Heart left ventricle (tissue), 13 donors: ENCODE measurements around the gene SPEM3.

ENCODE experiments used
- POLR2A ChIP-seq, 2 donors: fragments of 450-650 bp; IDR thresholded peaks; one replicate each; pipeline ENCODE4 v1.6.1; 2017; ENCODE audit warnings: antibody characterized with exemption in 2 of 2, mild to moderate bottlenecking in 2 of 2, moderate library complexity in 2 of 2
- TF ChIP-seq, protein P1 (sequence below), 12 donors: fragments of 200-600 bp; sonication (generic) in 4 of 12; IDR thresholded peaks; one replicate each; pipeline versions ENCODE4 v1.5.0 to v1.8.0; 2018 to 2022; ENCODE audit warnings: antibody characterized with exemption in 12 of 12, mild to moderate bottlenecking in 5 of 12
- donor health status: ischemic (EF 13 %, LVEDD 7.1; RV severe dilation, severe dysfunction).
- donor health status: DM: no; HTN: yes; CAD: no.
- donor health status: DM: no; HTN: no; CAD: no.
- donor health status: ischemic (EF 25% LVEDD 6.9; RV normal size, moderate dysfunction).
- donor health status: ischemic (EF 25% LVEDD 5.7; RV mildly dilated, moderate dysfunction).
- donor health status: ischemic (EF 35%, LVEDD 5.7; RV mildly dilated, moderate dysfunction).
- donor health status: nonischemic (EF 11% LVEDD 7.7; RV severe dilation, severe dysfunction).
- donor health status: DM: yes; HTN: yes; CAD: no.
- donor health status: PGD.
- donor health status: ischemic (EF 29% LVEDD 5.4; RV normal size, mild dysfunction).
- donor health status: nonischemic (EF 23%, LVEDD 6.1; RV moderate dilation, normal function).

DNA sequence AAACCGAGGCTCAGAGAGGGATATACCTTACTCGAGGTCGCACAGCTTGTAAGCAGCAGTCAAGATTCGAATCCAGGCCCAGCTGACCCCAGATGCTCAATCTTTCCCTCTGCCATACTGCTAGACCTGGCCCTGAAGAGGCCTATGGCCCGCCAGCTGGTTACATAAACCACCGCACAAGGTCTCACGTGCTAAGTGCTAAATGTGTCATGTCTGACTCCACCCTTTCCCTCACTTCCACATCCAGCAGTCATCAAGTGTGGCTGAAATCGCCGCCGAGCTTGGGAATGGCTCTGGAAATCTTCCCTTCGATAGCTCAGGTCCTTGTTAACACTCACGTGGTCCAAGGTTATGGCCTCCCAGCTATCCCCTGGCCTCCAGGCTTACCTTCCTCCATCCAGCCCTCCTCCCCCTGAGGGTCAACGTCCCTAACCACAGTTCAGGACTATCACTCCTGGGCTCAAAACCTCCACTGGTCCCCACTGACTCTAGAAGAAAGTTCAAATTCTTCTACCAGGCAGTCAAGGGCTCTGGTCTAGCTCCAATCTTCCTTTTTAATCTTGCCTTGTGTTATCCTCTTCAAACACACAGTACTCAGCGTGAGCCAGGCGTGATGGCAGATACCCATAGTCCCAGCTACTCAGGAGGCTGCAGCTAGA, 47.2 kb downstream of the SPEM3 start:
- TF ChIP-seq, protein P1, sequence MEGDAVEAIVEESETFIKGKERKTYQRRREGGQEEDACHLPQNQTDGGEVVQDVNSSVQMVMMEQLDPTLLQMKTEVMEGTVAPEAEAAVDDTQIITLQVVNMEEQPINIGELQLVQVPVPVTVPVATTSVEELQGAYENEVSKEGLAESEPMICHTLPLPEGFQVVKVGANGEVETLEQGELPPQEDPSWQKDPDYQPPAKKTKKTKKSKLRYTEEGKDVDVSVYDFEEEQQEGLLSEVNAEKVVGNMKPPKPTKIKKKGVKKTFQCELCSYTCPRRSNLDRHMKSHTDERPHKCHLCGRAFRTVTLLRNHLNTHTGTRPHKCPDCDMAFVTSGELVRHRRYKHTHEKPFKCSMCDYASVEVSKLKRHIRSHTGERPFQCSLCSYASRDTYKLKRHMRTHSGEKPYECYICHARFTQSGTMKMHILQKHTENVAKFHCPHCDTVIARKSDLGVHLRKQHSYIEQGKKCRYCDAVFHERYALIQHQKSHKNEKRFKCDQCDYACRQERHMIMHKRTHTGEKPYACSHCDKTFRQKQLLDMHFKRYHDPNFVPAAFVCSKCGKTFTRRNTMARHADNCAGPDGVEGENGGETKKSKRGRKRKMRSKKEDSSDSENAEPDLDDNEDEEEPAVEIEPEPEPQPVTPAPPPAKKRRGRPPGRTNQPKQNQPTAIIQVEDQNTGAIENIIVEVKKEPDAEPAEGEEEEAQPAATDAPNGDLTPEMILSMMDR (IDR thresholded peaks at IDR 0.05): no peak
- no peak for TF ChIP-seq POLR2A (IDR thresholded peaks at IDR 0.05)
